GM21528 (cell line): ENCODE measurements around the gene WHRN.
A peak's percentile ranks its signal among the peaks of the same experiment; 100 is the strongest.

Source experiments
- ATAC-seq: cut with Tn5 transposase; IDR thresholded peaks from one replicate; pipeline ENCODE4 v1.9.1; 2021; ENCODE audit warnings: mild to moderate bottlenecking, moderate library complexity; ENCODE audit not compliant: unreplicated experiment, low FRiP score

WHRN gene

DNA sequence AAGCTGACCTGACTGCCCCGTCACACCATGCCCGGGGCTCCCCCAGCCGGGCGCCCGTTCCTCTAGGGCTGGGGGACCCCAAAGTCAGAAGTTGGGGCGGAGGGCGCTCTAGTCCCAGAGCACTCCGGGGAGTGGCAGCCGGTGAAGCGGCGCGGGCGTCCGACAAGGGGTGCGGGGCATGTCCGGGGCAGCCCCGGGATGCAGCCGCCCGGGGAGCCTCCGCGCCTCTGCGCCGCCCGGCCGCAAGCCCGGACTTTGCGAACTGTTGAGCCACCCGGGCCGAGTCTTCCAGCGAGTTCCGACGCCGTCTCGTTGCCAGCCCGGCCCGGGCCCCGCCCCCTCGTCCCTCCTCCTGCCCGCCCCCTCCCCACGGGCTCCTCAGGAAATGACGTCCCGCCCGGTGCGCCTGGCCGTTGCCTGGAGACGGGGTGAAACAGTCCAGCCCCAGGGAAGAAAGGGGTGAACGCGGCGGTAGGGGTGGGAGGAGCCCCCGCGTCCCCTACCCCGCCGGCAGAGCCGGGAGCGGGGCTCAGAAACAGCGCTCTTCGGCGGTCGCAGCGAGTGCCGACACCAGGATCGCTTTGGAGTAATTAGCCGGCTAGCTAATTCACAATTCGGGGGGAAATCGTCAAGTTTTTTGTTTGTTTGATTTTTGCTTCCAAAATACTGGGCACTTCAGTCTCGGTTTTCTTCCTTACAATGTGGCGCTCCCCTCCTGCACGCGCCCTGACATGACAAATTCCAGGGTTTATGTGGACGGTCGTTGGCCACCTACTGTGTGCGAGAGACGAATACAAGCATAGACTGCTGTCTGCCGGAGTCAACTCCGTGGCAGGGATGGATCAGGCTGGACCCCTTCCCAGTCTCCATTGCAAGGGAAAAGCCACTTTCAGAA, at the start of gene WHRN:
Gene WHRN, minus strand, starts transcription at position 287 of the 895 bp plus-strand sequence. CDS start 672 bp downstream, outside the sequence.
- peak; percentile 69 for ATAC-seq

DNA sequence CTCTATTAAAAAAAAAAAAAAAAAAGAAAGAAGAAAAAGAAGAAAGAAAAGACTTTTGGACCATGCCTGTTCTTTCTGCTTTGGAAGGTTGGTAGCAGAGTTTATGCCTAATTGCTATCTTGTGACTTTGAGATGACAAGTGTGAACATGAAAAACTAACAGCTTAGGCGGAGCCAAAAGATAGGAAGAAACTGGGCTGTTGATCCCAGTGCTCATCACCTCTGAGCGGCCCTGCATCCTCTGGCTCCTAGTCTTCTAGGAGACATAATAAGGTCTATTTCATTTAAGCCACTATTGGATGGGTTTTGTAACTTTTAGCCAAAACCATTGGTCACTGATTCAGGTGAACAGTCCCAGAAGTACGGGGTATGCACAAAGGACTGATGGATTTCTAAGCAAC, 47.9 kb upstream of the WHRN start:
- no peak for ATAC-seq

- ATAC-seq = no peak
Observed at GRCh38 chr9:114552706-114553105, 47.4 kb upstream of the WHRN start.

GRCh38 chr9:114551750-114552685, 46.7 kb upstream of the WHRN start:
- ATAC-seq = no peak

- no peak for ATAC-seq
Observed at GRCh38 chr9:114549697-114550330, 44.5 kb upstream of the WHRN start.

- ATAC-seq = no peak
Observed at GRCh38 chr9:114546851-114547250, 41.6 kb upstream of the WHRN start.

GRCh38 chr9:114545055-114545454, 39.8 kb upstream of the WHRN start:
- ATAC-seq = no peak

DNA sequence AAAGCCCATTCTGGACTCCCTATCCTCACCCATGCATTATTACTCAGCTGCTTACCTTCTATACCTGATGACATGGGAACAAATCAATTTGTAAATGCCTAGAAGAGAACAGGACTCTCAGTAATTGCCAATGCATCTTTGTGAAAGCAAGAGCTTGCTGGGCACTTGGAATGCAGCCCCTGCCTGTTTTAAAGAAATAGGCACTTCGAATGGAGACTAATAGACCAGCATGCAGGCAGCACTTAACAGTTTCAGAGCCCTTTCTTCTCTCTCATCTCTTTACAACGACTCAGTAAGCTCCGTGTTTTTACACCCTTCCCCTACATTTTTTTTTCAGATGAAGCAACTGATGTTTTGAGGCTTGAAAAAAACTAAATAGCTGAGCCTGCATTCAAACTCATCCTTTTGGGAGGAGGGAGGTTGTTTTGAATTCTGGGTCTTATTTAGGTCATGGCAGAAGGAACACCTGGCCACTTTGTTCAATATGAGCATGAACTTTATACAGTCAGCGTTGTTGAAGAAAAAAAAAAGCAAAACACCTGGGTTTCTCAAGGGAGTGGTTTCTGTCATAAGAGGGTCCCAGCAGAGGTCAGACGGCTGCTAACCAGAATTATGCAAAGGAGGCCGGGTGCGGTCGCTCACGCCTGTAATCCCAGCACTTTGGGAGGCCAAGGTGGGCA, 34.6 kb upstream of the WHRN start:
- ATAC-seq = no peak

GRCh38 chr9:114538241-114538640, 33.0 kb upstream of the WHRN start:
- ATAC-seq = no peak

DNA sequence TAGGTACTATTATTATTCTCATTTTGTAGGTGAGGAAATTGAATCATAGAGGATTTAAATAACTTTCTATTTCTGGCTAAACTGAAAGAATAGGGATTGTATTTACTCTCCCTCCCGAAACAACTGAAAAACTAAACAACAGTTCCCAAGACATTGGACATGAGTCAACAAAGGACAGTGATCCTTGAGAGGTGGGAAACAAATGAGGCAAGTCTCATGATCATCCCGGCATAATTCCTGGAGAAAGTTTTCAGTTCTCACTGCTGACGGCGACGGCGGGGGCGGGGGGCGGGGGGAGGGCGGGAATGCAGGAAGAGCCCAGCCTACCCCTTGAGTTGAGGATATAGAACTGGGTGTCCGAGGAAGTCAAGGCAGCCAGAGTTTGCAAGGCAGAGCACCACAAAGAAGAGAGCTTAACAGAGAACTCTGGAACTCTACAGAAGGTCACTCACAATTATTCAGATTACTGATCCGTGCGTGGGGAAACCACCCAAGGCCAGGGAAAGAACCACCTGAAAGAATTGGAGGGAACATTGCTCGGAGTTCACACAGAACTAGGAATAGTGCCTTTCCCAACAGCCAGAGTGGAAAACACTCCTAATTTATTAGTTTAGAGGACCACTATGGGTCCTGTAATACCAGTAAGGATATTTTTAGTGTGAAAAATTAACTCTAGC, 27.4 kb upstream of the WHRN start:
- ATAC-seq = no peak

DNA sequence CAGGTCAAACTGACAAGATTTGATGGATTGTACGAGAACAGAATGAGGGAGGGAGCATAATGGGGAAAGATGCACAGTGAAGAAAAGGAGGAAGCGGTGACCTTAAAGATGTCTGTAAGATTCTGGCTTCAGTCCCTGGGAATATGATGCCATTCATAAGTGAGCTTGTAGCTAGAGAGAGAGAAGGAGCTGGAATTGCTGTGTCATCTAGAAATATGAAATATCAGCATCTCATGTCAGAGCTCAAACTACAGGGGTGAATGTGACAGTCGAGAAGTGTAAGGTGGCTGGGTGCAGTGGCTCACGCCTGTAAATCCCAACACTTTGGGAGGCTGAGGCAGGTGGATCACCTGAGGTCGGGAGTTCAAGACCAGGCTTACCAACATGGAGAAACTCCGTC, 24.0 kb upstream of the WHRN start:
- ATAC-seq = no peak

DNA sequence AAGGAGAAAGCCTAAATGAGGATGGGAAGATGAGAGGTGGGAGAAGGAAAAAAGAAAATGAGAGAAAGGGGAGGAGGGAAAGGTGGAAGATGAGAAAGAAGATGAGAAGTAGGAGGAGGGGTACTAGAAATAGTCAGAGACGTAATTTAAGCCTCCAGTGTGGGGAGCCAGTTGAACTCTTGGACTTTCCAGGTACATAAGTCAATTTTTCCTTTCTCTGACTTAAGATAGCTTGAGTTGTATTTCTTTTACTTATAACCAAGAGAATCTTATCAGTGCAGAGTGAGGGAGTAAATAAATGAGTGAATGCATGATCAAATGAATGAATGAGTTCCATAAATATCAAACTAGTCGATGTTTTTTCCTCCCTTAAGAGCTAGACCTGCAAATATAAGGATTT, 21.5 kb upstream of the WHRN start:
- no peak for ATAC-seq

DNA sequence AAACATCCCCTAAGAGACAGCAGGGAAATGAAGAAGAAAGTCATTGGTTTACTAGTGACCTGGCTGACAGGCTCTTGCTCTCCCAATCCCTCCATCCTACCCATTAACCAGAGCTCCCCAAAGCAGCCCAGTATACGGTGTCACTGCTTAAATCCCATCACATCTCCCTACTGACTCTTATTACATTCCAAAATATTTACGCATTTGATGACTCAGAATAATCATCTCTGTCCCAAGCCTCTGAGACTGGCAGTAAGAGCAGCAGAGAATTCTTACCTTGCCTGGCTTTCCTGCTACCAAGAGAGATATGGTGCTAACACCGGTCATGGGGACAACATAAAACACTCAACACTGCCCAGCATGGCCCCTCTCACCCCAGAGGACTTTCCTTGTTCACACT, 20.2 kb upstream of the WHRN start:
- ATAC-seq = no peak

DNA sequence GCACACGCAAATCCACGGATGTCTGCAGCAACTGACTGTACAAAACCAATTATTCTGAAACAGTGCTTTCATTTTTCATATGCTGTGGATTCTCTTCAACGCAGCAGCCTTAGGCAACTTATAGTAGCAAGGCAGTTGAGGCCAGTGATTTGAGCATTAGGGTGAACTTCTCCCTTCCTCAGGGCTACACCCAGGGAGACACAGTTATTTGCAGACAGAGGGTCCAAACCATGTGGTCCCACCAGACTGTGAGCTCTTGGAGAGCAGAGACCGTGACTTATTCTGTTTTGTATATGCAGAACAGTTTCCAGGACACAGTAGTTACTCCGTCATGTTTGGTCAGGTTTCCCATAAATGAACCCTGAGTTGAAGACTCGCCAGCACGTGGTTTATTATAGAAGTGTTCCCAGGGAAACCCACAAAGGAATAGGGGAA, 19.0 kb upstream of the WHRN start:
- no peak for ATAC-seq

- ATAC-seq = no peak
Observed at GRCh38 chr9:114522847-114523246, 17.6 kb upstream of the WHRN start.

DNA sequence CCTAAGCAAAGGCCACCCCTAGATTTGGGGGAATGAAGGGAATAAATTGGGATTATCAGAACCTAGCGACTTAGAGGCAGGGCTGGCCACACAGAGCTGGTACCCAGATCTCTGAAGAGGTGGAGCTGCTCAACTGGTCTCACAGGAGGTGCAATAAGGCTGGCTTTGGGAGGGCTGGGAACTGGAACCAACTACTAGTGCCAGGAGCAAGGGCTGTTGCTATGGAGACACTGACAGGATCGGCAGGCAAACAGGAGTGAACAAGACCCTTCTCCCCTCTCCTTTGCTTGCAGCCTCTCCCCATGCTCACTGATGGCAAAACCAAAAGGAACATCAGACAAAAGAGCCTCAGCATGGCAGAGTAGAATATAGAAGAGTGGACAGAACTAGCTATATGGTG, 17.0 kb upstream of the WHRN start:
- ATAC-seq = no peak

DNA sequence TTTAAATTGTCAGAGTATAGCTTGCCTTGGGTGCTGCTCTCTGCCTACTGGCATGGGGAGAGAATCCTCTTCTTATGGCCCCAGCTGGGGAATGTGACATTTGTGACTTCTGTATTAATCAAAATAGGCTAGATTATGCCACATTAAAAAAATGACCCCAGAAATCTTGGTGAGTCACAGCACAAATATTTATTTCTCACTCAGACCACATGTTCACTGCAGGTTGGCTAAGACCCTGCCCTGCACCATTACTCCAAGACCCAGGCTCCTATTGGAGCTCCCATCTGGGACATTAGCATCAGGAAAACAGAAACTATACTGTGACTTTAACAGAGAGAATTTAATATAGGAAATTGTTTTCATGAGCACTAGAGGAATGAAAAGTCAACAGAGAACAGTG, 16.6 kb upstream of the WHRN start:
- no peak for ATAC-seq

DNA sequence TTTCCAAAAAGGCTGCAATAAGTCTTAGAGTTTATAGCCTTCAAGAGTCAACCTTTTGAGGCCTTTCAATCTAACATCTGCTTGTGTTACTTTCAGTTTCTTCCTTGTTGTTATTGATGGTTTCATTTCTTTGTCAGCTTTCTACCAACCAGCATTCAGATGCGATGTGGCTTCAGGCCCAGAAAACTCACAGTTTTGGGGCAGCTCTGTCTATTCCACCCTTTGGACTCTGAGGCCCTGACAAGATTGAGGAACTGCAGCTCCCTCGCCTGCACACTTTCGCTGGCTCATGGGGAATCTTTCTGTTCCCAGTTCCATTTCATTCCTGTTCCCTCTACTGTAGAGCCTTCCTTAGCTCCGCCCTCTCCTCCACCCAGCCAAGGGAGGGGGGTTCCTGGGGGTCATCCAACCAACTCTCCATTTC, 13.3 kb upstream of the WHRN start:
- no peak for ATAC-seq

GRCh38 chr9:114518120-114518519, 12.8 kb upstream of the WHRN start:
- no peak for ATAC-seq

GRCh38 chr9:114516913-114517312, 11.6 kb upstream of the WHRN start:
- no peak for ATAC-seq
